Sciatic nerve (tissue), 2 donors: ENCODE data around the gene RGMB. TPM values are rescaled to one million over a fixed set of nuclear protein-coding genes. Genes with fewer than 3 reads are reported as not detected.

Experiments used
- ATAC-seq: fragments of 200-7000 bp; cut with Tn5 transposase; one replicate; pipeline ENCODE4 v1.9.1; 2020; ENCODE audit warnings: mild to moderate bottlenecking, moderate library complexity
- DNase-seq: peaks from one replicate; pipeline ENCODE4 v3.0.0-alpha.2; 2020; ENCODE audit warnings: low spot score
- intact Hi-C: fragments of 100-400 bp; cut with DNase I; formaldehyde crosslinking; loops from one replicate; pipeline ENCODE4 v1.14.2; 2022
- total RNA-seq: library from RNA; stranded (reverse); fragmentation: NEBNext Ultra II Directional; extraction: Animal tissue kit (Norgen Biotek cat#: 25700); gene quantifications from one replicate; pipeline ENCODE4 v1.2.1, GENCODE V29; 2021
- donor health status: DM: no; HTN: no; CAD: no.
- donor health status: DM: no; HTN: no; CAD: no.

Gene RGMB
- total RNA-seq, 1 donor from 2014 or later: 20.2 TPM

DNA sequence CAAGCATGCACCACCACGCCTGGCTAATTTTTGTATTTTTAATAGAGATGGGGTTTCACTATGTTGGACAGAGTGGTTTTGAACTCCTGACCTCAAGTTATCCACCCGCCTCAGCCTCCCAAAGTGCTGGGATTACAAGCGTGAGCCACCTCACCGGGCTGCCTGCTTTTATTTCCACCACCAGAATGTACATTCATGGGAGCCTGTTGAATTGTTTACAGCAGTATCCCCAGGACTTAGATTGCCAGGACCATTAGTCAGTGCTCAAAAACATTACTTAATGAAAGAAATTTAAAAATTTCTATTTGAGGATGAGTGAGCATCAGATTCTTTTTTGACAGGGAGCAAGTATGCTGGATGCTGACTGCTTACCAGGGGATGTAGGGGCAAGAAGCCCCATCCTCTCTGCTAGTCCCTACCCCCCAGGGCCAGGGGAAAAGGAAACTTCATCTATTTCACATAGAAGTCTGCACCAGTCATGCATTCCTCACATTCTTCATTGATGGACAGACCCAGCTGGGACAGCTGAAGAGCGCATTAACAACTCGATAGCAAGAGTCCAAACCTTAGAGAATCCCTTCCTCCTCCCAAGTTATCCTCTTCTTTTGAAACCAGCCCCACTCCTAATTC, 10.3 kb upstream of the RGMB start:
- no peak for ATAC-seq
- no peak for DNase-seq
- intact Hi-C loops: no loop called here

DNA sequence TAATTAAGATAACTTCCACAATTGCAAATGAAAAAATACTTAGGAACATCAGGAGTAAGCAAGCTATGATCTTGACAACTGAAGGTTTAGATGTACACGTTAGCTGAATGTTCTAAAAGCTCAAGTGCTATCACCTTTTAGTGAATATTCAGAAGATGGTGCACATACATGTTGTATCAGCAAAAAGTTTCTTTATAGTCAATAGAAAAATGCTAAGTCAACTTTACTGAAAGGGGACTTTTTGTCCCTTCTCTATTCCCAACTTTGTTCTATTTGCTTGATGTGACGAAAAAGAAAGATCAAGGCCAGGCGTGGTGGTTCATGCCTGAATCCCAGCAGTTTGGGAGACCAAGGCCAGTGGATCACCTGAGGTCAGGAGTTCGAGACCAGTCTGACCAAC, 7.6 kb upstream of the RGMB start:
- intact Hi-C loops: no loop called here
- ATAC-seq (no peak), DNase-seq (no peak)

GRCh38 chr5:98767581-98767980, 5.9 kb upstream of the RGMB start:
- intact Hi-C loops: no loop called here
- ATAC-seq: no peak
- DNase-seq: no peak

- ATAC-seq (peak; percentile 50), DNase-seq (peak; percentile 70)
- intact Hi-C loops: no loop called here
Observed at GRCh38 chr5:98768160-98768959, 5.1 kb upstream of the RGMB start.

DNA sequence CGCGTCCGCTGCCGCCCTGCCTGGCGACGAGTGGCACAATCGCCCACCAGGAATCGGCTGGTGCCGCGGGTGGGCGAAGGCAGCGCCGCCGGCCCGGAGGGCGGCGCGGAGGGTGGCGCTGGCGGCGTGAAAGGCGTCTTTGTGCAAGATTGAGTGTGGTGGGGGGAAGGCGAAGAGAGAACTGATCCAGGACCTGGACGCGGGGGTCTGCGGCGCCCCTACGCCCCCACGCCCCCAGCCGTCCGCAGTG, 4.6 kb upstream of the RGMB start:
- intact Hi-C loops: no loop called here
- DNase-seq (no peak), ATAC-seq (no peak)

DNA sequence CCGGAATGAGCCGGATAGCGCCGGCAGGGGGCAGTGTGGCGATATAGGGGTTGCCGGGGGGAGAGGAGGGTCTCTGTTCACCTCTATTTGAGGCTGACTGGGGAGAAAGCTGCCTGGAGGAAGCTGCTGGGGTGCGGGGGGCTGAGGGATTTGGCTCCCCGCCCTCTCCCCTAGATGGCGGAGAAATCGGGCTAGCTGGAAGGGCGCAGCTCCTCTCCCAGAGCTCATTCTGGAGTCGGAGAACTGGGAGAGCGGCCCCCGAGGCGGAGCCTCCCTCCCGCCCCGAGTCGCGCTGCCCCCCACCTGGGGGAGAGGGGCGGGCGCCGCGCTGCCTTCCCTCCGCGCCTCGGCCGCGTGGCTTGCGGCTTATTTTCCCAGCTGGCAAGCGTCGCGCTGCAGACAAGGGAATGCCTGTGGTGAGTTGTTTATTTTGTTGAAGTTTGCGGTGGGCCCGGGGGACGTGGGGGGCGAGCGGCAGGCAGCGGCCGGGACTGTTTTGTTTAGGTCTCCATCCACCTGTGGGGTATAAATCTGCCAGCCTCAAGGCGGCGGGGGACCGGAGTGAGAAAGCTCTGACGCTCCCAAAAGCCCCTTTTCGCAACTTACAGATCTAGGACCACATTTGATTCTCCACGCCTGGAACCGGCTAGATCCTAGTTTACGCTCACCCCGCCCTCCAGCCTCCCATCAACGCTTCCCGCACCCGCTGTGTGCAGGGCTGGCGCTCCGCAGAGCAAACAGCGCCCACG, 4.1 kb upstream of the RGMB start:
- DNase-seq: peak; percentile 85
- ATAC-seq: no peak
- intact Hi-C loops: no loop called here

DNA sequence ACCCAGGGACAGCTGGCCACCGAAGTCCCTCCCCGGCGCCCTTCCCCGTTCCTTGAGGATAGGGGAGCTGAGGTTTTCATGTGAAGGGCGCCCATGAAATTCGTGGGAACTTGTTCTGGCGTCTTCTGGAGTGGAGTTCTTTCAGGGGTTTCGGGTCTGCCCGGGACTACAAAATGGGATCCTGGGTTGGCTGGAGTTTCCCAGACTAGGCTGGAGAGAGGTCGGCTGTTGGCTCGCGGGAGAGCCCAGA, 3.6 kb upstream of the RGMB start:
- intact Hi-C loops: no loop called here
- no peak for ATAC-seq
- DNase-seq: peak; percentile 71

DNA sequence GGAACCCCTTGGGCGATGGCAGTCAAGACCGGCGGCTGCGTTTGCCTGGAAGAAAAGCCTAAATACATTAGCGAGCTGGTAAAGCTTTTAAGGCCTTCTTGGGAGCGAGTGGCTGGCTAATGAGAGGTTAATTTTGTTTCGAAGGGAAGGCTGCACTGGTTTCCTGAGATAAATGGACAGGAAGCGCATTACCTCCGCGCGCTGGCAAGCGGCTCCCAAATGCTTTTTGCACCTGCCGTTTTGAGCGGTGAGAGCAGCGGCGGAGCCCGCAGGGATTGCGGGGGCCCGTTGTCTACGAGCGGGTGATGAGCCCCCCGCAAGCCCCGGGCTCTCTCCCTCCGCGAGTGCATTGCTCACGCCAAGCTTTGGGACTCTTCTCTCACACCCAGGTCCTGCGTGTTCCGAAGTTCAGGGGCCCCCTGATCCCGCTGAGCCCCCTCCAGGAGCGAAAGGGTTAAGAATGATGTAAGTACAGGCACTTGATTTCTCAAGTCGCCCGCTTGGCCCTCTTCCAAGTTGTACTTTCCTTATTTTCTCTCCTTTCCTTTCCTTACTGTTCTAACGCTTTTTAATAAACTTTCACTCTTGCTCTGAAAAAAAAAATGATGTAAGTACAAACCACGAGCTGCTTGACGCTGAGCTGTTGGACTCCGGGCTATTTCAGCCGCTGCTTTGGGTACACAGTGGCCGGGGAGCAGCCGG, 3.1 kb upstream of the RGMB start:
- peak; percentile 33 for ATAC-seq
- intact Hi-C loops: no loop called here
- peak; percentile 79 for DNase-seq

GRCh38 chr5:98770911-98771322, 2.5 kb upstream of the RGMB start:
- intact Hi-C loops: no loop called here
- no peak for ATAC-seq
- no peak for DNase-seq

DNA sequence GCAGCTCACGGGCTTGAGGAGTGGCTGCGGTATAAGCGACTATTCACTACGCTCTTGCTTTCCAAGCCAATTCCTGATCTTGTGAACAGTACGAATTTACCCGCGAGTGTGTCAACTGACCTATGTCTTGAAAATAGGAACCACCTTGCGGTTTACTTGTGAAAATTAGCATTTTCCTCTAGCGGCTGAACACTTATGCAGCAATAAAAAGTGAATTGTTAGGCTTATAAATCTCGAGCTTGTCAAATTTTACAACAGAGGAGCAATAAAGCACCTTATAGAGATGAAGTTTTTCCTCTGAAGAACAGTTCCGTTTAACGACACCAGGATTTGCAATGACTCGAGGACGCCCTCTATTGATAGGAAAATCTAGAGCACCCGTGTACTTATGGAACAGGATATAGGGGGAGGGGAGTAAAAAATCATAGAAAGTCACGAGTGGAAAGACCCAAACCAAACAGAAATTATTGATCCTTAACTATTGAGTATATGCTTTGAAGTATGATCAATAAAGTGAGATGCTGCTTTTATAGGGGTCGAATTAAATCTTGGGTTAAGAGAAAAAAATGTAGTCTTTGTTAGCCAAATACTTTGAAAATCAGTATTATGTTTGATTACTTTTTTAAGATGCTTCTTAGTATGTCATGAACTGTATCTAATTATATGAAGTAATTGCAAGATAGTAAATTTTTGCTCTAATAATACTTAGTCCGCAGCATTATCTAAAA, 1.9 kb upstream of the RGMB start:
- intact Hi-C loops: no loop called here
- ATAC-seq (peak; percentile 44), DNase-seq (peak; percentile 70)

GRCh38 chr5:98772415-98773213, 849 bp upstream of the RGMB start:
- DNase-seq: peak; percentile 79
- intact Hi-C loops: no loop called here
- ATAC-seq: peak; percentile 63

GRCh38 chr5:98773214-98773463, 324 bp upstream of the RGMB start:
- DNase-seq (no peak), ATAC-seq (no peak)
- intact Hi-C loops: no loop called here

DNA sequence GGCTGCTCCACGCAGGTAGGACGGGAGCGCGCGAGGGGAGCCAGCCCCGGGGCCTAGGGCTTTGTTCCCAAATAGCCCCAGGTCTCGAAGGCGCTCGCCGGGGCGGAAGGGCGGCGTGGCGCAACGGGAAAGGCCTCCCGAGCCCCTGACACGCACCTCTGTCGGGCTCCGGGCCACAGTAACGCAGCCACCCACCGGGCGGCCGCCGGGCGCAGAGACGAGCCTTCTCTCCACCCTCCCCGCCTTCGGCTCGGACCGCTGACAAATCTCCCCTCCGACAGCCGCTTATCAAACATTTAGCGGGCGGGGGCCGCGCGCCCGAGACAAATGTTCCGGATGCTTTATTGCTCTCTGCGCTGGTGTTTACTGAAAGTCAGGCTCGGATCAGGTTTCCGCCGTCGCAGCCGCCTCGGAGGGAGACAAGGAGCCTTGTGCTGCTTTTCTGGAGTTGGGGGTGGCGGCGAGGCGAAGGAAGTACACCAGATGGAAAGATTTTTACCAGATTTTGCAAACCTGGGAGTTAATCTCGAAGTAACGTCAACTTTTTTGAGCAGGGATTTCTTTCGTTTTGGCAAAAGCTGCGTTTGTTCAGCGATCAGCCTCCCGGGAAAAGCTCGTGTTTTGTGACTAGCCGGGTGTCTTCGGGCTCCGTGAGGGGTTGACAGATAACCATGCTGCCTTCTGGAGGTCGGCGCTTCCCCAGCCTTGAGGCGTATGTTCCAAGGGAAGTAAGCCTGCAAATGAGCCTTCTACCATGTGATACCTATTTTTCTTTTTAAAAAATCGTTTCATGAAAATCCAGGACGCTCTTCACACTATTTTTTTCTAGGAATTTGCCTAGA, 950 bp downstream of the RGMB start:
- peak; percentile 74 for DNase-seq
- no peak for ATAC-seq
- intact Hi-C loops: no loop called here

DNA sequence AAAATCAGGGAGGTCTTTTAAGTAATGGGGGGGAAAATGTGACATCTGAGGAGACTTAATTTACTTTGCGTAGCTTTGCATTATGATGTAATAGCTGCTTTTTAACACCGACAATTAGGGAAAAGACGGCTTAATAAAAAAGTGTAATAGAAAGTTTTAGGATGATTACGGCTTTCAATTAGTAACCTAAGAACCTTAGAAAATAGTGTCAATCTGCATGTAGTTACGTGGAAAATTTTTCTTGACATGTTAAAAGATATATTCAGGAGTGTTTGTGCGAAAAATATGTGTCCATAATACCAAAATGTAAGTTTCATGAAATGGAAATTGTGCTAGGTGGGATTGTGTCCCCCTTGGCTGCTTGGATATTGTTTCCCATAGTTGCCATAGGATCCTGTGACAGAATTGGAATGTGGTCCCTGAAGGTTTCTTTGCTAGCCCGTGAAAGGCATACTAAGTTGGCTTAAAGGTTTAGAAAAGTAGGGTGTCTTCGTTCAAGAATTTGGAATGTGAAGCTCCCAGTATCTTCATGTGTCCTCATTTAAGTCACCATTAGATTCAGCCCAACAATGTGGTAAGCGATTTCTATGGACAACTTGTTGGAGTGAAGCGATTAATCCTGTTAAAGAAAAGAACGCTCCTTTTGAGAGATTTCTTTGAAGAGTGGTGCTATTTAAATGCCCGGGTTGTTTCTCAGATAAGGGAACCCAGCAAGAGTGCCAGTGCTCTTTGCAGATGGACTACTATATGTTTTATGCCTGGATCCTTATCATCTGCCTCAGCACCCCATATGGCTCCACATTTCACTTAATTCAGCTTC, 2.0 kb downstream of the RGMB start:
- DNase-seq (no peak), ATAC-seq (no peak)
- intact Hi-C loops: no loop called here

- DNase-seq (no peak), ATAC-seq (no peak)
- intact Hi-C loops: no loop called here
Observed at GRCh38 chr5:98776066-98776705, 2.7 kb downstream of the RGMB start.

- intact Hi-C loops: no loop called here
- DNase-seq: no peak
- no peak for ATAC-seq
Observed at GRCh38 chr5:98777295-98777694, 3.8 kb downstream of the RGMB start.
